Panc1 (cell line): ENCODE measurements around the gene RANBP3. TPM values are rescaled to one million over a fixed set of nuclear protein-coding genes. Genes with fewer than 3 reads are reported as not detected.

Experiments
- ATAC-seq: fragments of 200-7000 bp; cut with Tn5 transposase; 2 replicates; pipeline ENCODE4 v1.9.1; 2020; ENCODE audit warnings: mild to moderate bottlenecking, moderate library complexity
- BruUV-seq: library from RNA; stranded (reverse); fragments of 400-500 nt; replicated peaks from 2 replicates; lab custom pipeline; 2021; lab: Mats Ljungman, UMichigan
- CTCF ChIA-PET: fragments of 300-600 bp; sonication (Branson Sonifier 250); formaldehyde crosslinking; loops from one replicate; lab custom pipeline; 2022; ENCODE audit warnings: antibody characterized with exemption; lab: Charles Lee
- POLR2A ChIA-PET: fragments of 300-600 bp; sonication (Branson Sonifier 250); formaldehyde crosslinking; loops from one replicate; lab custom pipeline; 2022; ENCODE audit warnings: antibody characterized with exemption; lab: Charles Lee
- DNase-seq: peaks from one replicate; pipeline ENCODE4 v3.0.0-alpha.2; 2010; ENCODE audit warnings: low read depth, low spot score
- H3K27ac ChIP-seq: 2 replicates; pipeline ENCODE4 v1.5.1; 2011; ENCODE audit warnings: mild to moderate bottlenecking, low read length, inconsistent platforms
- H3K27me3 ChIP-seq: fragments of 200-500 bp; sonication (Bioruptor generic); 2 replicates; pipeline ENCODE4 v1.6.0; 2014; ENCODE audit warnings: low read length, inconsistent platforms; ENCODE audit not compliant: control insufficient read depth, insufficient read depth
- H3K36me3 ChIP-seq: fragments of 200-500 bp; sonication (Bioruptor generic); 2 replicates; pipeline ENCODE4 v1.5.1; 2014; ENCODE audit warnings: inconsistent platforms, mild to moderate bottlenecking, low read length, moderate library complexity; ENCODE audit not compliant: control insufficient read depth, insufficient read depth
- H3K4me1 ChIP-seq: 2 replicates; pipeline ENCODE4 v1.5.1; 2011; ENCODE audit warnings: inconsistent platforms, mild to moderate bottlenecking, low read length, moderate library complexity; ENCODE audit not compliant: control insufficient read depth, insufficient read depth
- H3K4me3 ChIP-seq, 2 experiments: 2 replicates each; pipeline ENCODE4 v1.5.1; 2011 to 2012; ENCODE audit warnings: low read depth in 2 of 2, low read length in 2 of 2, mild to moderate bottlenecking in 2 of 2, inconsistent platforms in 1 of 2, moderate library complexity in 1 of 2
- H3K9me3 ChIP-seq: fragments of 200-500 bp; sonication (Bioruptor generic); 2 replicates; pipeline ENCODE4 v1.5.1; 2014; ENCODE audit warnings: low read depth, mild to moderate bottlenecking, inconsistent platforms, low read length, moderate library complexity; ENCODE audit not compliant: control insufficient read depth, insufficient read depth
- CTCF ChIP-seq: fragments of 450-650 bp; IDR thresholded peaks from 2 replicates; pipeline ENCODE4 v1.5.1; 2017; ENCODE audit warnings: mild to moderate bottlenecking
- POLR2AphosphoS5 ChIP-seq: IDR thresholded peaks from 2 replicates; pipeline ENCODE4 v1.6.1; 2012; ENCODE audit warnings: mild to moderate bottlenecking, low read depth, low read length, moderate library complexity
- REST ChIP-seq, 2 experiments: IDR thresholded peaks; 2 replicates each; pipeline ENCODE4 v1.6.1; 2011 to 2012; ENCODE audit warnings: low read depth in 2 of 2, control low read depth in 1 of 2, low read length in 1 of 2, mild to moderate bottlenecking in 1 of 2, moderate library complexity in 1 of 2; ENCODE audit not compliant: insufficient read depth in 1 of 2
- SIN3A ChIP-seq: IDR thresholded peaks from 2 replicates; pipeline ENCODE4 v1.6.1; 2012; ENCODE audit warnings: low read depth, mild to moderate bottlenecking, low read length, moderate library complexity, borderline replicate concordance; ENCODE audit not compliant: insufficient read depth
- TCF7L2 ChIP-seq: IDR thresholded peaks from 2 replicates; pipeline ENCODE4 v1.6.1; 2011; ENCODE audit warnings: mild to moderate bottlenecking, low read depth, low read length, inconsistent platforms
- in situ Hi-C: cut with HindIII; loops from 2 replicates; pipeline ENCODE4 v1.10.0; 2016; ENCODE audit warnings: low sequenced_read_pairs, low pct_unique_long_range_greater_than_20kb
- intact Hi-C: fragments of 100-400 bp; cut with micrococcal nuclease; formaldehyde crosslinking; loops from one replicate; pipeline ENCODE4 v1.10.0; 2022; ENCODE audit not compliant: unreplicated experiment
- total RNA-seq: library from RNA; stranded (reverse); gene quantifications from one replicate; pipeline ENCODE4 v1.2.1, GENCODE V29; 2021; ENCODE audit not compliant: unreplicated experiment

RANBP3 gene
- total RNA-seq, 1 experiment from 2014 or later: 54.6 TPM

- Histone ChIP-seq H3K4me3 (no peak overlapping the region), H3K36me3 (no peaks in the 10 kb centered on the region), H3K9me3 (no peaks in the 10 kb centered on the region), H3K4me1 (no peaks in the 10 kb centered on the region), H3K27me3 (no peaks in the 10 kb centered on the region), H3K27ac (no peak overlapping the region)
- ATAC-seq (no peak), DNase-seq (no peak)
- BruUV-seq: no TSS peak
- intact Hi-C loops (no loop called here), in situ Hi-C loops (no loop called here)
- TF ChIP-seq CTCF (no peak), TCF7L2 (no peak), REST (IDR thresholded peaks at IDR 0.05; ENCODE audit: insufficient read depth in 1 of 2, low read depth in 2 of 2, low read length in 1 of 2) (no peak), POLR2AphosphoS5 (no peak), SIN3A (no peak)
- ChIA-PET POLR2A (no interaction called here), CTCF (no interaction called here)
These were observed 34.7 kb upstream of the RANBP3 start for GRCh38 chr19:6012426-6013170.

- in situ Hi-C loops (no loop called here), intact Hi-C loops (no loop called here)
- TF ChIP-seq REST (IDR thresholded peaks at IDR 0.05; ENCODE audit: insufficient read depth in 1 of 2, low read depth in 2 of 2, low read length in 1 of 2) (no peak), CTCF (no peak), POLR2AphosphoS5 (no peak), SIN3A (no peak), TCF7L2 (no peak)
- CTCF ChIA-PET: no interaction called here
- ATAC-seq: no peak
- no peaks in the 10 kb centered on the region for H3K4me1 ChIP-seq
- POLR2A ChIA-PET: no interaction called here
- no peak for DNase-seq
- H3K36me3 ChIP-seq: no peaks in the 10 kb centered on the region
- no peaks in the 10 kb centered on the region for H3K27me3 ChIP-seq
- H3K4me3 ChIP-seq: no peak overlapping the region
- BruUV-seq: no TSS peak
- no peak overlapping the region for H3K27ac ChIP-seq
- H3K9me3 ChIP-seq: no peaks in the 10 kb centered on the region
These were observed 33.9 kb upstream of the RANBP3 start for GRCh38 chr19:6011794-6012193.
